Upper lobe of left lung (tissue), 6 donors: ENCODE measurements around the gene NTN1. TPM values are rescaled to one million over a fixed set of nuclear protein-coding genes. Genes with fewer than 3 reads are reported as not detected.
A peak's percentile ranks its signal among the peaks of the same experiment; 100 is the strongest.

Source experiments
- ATAC-seq, 2 donors: fragments of 200-7000 bp; cut with Tn5 transposase; one replicate each; pipeline ENCODE4 v1.9.1; 2022; ENCODE audit warnings: mild to moderate bottlenecking in 2 of 2, moderate library complexity in 2 of 2; ENCODE audit not compliant: low FRiP score in 2 of 2
- DNase-seq, 2 donors: peaks; one replicate each; pipeline ENCODE4 v3.0.0-alpha.2; 2019 to 2020
- H3K27ac ChIP-seq, 4 donors: fragments of 200-600 bp; sonication (generic); one replicate each; pipeline ENCODE4 v1.5.1; 2016 to 2019
- H3K27me3 ChIP-seq, 4 donors: fragments of 200-600 bp; sonication (generic); one replicate each; pipeline ENCODE4 v1.5.1; 2017 to 2019
- H3K36me3 ChIP-seq, 4 donors: fragments of 200-600 bp; sonication (generic); one replicate each; pipeline ENCODE4 v1.5.1; 2016 to 2019
- H3K4me1 ChIP-seq, 4 donors: fragments of 200-600 bp; sonication (generic); one replicate each; pipeline ENCODE4 v1.5.1; 2018 to 2019
- H3K4me3 ChIP-seq, 4 donors: fragments of 200-600 bp; sonication (generic); one replicate each; pipeline ENCODE4 v1.5.1; 2017 to 2019; ENCODE audit warnings: mild to moderate bottlenecking in 2 of 4, moderate library complexity in 1 of 4
- H3K9me3 ChIP-seq, 4 donors: fragments of 200-600 bp; sonication (generic); one replicate each; pipeline ENCODE4 v1.5.1; 2018 to 2019
- EP300 ChIP-seq, 4 donors: sonication (generic); formaldehyde crosslinking; IDR thresholded peaks; one replicate each; pipeline ENCODE4 v1.5.1; 2017; ENCODE audit warnings: antibody characterized with exemption in 4 of 4, control low read depth in 2 of 4
- POLR2A ChIP-seq, 4 donors: fragments of 450-650 bp; IDR thresholded peaks; one replicate each; pipeline ENCODE4 v1.5.1; 2016 to 2017; ENCODE audit warnings: antibody characterized with exemption in 4 of 4, mild to moderate bottlenecking in 2 of 4
- POLR2AphosphoS5 ChIP-seq, 2 donors: sonication (generic); formaldehyde crosslinking; IDR thresholded peaks; one replicate each; pipeline ENCODE4 v1.5.1; 2017; ENCODE audit warnings: antibody characterized with exemption in 2 of 2
- WGBS, 2 donors: methylation state at CpG; one replicate each; pipeline ENCODE4 v1.1.5; 2017 to 2018; 5-methylcytosine and 5-hydroxymethylcytosine counted together
- total RNA-seq, 6 donors: library from RNA; depleted of rRNA in 4 of 6; stranded (reverse); fragments of >200 nt in 4 of 6; gene quantifications; one replicate each; pipeline versions ENCODE4 v1.1.0 to v1.2.1, GENCODE V29; 2016 to 2021
- TF ChIP-seq, protein P1 (sequence below), 6 experiments: fragments of 450-650 bp in 4 of 6; fragments of 200-600 bp in 2 of 6; sonication (generic) in 2 of 6; IDR thresholded peaks; one replicate each; pipeline ENCODE4 v1.5.1; 2016 to 2019; ENCODE audit warnings: antibody characterized with exemption in 6 of 6
- donor health status: DM: no; HTN: no; CAD: no; lungs with moderate emphysema.
- donor health status: DM: no; HTN: yes; CAD: no; lungs with severe emphysema.

The NTN1 gene
- total RNA-seq, 6 donors from 2014 or later, result 2.6 to 9.1 (median 4.1) TPM

DNA sequence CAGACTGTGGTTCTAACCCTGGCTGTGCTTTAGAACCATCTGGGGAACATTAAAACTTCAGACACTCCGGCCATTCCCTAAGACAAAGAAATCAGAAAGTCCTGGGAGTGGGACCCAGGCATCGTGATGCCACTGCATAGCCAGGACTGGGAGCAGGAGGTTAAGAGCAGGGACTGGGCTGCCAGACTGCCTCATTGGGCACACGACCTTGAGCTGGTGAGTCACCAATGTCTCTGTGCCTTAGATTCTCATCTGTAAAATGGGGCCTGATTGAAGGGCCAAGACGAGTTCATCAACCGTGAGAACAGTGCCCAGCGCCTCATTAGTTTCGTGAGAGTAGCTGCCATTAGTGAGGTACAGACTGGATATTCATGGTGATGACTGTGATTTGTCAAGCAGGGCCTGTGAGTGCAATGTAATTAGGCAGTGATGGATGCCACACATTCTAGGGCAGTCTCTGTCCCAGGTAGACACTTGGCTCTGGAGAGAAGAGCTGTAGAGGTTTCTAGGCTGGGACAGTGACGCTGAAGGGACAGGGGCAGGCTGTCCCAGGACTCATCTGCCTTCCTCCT lies 196.8 kb downstream of the NTN1 start:
- Histone ChIP-seq H3K27ac (peak overlapping the region in 1 of 4 donors; percentile 23), H3K36me3 (no peaks in the 10 kb centered on the region)
- ATAC-seq, result no peak

DNA sequence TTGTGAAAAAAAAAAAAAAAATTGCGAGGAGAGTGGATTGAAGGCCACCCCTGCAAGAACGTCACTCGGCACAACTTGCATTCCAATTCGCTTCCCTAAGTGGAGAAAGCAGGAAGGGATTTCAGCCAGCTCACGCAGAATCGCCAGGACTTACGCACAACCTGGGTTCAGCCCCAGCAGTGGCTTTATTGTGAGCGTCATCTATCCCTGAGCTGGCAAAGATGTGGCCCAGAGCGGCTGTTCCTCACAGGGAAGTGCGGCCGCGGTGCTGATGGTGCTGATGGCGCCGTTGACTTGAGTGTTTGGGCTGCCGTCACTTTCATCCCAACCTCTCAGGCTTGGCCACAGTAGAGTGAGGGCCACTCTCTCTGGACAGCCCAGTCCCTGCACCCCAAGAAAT lies 197.6 kb downstream of the NTN1 start:
- H3K9me3 ChIP-seq, result peaks cover 0 to 21% (median 13%) of the 10 kb centered on the region in 4 donors
- H3K4me1 ChIP-seq, result no peaks in the 10 kb centered on the region
- ATAC-seq (no peak), DNase-seq (no peak)
- TF ChIP-seq, protein P1, sequence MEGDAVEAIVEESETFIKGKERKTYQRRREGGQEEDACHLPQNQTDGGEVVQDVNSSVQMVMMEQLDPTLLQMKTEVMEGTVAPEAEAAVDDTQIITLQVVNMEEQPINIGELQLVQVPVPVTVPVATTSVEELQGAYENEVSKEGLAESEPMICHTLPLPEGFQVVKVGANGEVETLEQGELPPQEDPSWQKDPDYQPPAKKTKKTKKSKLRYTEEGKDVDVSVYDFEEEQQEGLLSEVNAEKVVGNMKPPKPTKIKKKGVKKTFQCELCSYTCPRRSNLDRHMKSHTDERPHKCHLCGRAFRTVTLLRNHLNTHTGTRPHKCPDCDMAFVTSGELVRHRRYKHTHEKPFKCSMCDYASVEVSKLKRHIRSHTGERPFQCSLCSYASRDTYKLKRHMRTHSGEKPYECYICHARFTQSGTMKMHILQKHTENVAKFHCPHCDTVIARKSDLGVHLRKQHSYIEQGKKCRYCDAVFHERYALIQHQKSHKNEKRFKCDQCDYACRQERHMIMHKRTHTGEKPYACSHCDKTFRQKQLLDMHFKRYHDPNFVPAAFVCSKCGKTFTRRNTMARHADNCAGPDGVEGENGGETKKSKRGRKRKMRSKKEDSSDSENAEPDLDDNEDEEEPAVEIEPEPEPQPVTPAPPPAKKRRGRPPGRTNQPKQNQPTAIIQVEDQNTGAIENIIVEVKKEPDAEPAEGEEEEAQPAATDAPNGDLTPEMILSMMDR (IDR thresholded peaks at IDR 0.05), result no peak
- TF ChIP-seq EP300 (IDR thresholded peaks at IDR 0.05) (no peak), POLR2A (IDR thresholded peaks at IDR 0.05) (no peak), POLR2AphosphoS5 (IDR thresholded peaks at IDR 0.05) (no peak)
- no peaks in the 10 kb centered on the region for H3K27me3 ChIP-seq
- no peak overlapping the region for H3K27ac ChIP-seq
- no peaks in the 10 kb centered on the region for H3K36me3 ChIP-seq
- H3K4me3 ChIP-seq, result no peak overlapping the region
- WGBS, 2 donors, result 83 to 92% methylated on average over 11 to 15 of the region's 15 CpGs

More for the DNA sequence above, 196.8 kb downstream of the NTN1 start:
- 85 to 87% methylated on average over 7 to 8 of the region's 8 CpGs for WGBS, 2 donors
- TF ChIP-seq, protein P1 (IDR thresholded peaks at IDR 0.05), result no peak
- TF ChIP-seq POLR2A (IDR thresholded peaks at IDR 0.05) (no peak), EP300 (IDR thresholded peaks at IDR 0.05) (no peak), POLR2AphosphoS5 (IDR thresholded peaks at IDR 0.05) (no peak)
- H3K9me3 ChIP-seq, result peaks cover 0 to 21% (median 13%) of the 10 kb centered on the region in 4 donors
- H3K4me3 ChIP-seq, result no peak overlapping the region
- H3K4me1 ChIP-seq, result no peaks in the 10 kb centered on the region
- DNase-seq, result no peak
- H3K27me3 ChIP-seq, result no peaks in the 10 kb centered on the region

DNA sequence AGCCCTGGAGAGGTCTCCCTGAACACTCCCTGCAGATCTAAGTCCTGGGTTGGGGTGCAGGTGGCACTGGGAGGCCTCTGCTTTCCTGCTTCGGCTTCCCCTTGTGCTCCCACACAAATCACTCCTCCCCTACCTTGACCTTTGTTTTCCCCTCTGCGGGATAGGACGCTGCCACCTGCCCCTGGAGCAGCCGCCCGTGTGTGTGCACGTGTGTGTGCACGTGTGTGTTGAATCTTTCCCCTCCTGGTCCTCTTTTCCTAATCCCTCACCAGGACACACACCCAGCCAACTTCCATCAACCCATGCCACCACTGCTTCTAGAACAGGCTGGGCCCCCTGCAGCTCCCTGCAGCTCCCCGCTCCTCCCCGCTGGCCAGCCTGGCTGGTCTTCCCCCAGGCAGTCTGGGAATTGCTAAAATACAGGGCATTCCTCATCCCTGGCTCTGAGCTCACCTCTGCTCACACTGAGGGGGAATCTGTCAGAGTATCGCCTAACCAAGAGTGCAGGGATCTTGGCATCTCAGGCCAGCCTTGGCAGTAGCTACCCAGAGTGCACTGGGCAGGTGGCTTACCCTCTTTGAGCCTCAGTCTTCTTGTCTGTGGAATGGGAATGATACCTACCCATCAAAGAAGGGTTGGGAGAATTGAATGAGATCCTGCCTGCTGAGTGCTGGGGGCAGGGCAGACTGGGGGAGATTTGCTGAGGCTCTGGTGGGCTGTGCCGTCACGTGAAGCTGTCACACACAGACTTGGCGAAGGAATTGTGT lies 198.5 kb downstream of the NTN1 start:
- Histone ChIP-seq H3K9me3 (peaks cover 0 to 19% (median 12%) of the 10 kb centered on the region in 4 donors), H3K4me3 (no peak overlapping the region), H3K27me3 (no peaks in the 10 kb centered on the region), H3K4me1 (no peaks in the 10 kb centered on the region), H3K36me3 (no peaks in the 10 kb centered on the region), H3K27ac (no peak overlapping the region)
- TF ChIP-seq, protein P1 (IDR thresholded peaks at IDR 0.05), result no peak
- TF ChIP-seq POLR2A (IDR thresholded peaks at IDR 0.05) (no peak), POLR2AphosphoS5 (IDR thresholded peaks at IDR 0.05) (no peak), EP300 (IDR thresholded peaks at IDR 0.05) (no peak)
- ATAC-seq (no peak), DNase-seq (no peak)
- 90 to 92% methylated on average over 10 to 13 of the region's 13 CpGs for WGBS, 2 donors

DNA sequence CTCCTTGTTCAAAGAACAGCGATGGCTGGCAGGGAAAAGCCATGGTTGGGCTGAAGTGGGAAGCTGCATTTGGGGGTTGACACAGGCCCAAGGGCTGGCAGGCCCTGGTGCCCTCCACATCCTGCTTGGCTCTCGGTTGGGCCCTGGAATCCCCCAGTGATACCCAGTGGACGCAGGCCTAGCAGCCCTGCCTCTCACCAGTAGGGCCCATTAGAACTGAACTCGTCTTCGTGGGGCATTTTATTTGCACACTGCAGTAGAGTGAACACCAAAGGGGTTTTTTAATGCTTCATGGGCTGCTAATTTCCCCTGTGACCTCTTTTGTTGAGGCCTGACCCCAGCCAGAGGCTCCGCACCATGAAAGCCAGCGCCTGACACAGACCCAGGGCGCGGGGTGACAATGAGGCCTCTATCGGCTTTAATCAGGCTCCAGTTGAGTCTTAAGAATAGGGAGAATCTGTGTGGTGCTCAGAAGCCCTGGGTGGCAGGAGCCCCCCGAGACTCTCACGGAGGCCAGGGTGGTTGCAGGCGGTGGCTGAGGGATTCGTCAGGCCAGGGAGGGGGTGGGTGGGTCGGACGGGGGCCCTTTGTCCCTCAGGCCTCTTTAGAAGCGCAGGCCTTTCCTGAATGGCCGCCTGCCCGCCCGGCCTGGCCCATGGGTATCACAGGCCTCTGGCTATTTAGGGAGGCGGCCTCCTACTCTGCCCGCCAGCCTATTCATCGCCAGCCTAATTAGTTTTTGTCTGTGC lies 199.3 kb downstream of the NTN1 start:
- no peak overlapping the region for H3K27ac ChIP-seq
- no peaks in the 10 kb centered on the region for H3K36me3 ChIP-seq
- H3K4me1 ChIP-seq, result no peaks in the 10 kb centered on the region
- WGBS, 2 donors, result 91 to 92% methylated on average over 22 to 23 of the region's 23 CpGs
- TF ChIP-seq POLR2A (IDR thresholded peaks at IDR 0.05) (no peak), EP300 (IDR thresholded peaks at IDR 0.05) (no peak), POLR2AphosphoS5 (IDR thresholded peaks at IDR 0.05) (no peak)
- TF ChIP-seq, protein P1 (IDR thresholded peaks at IDR 0.05), result no peak
- H3K9me3 ChIP-seq, result peaks cover 0 to 11% (median 5%) of the 10 kb centered on the region in 4 donors
- H3K4me3 ChIP-seq, result no peak overlapping the region
- DNase-seq, result no peak
- H3K27me3 ChIP-seq, result no peaks in the 10 kb centered on the region
- ATAC-seq, result no peak
